GM21447 (cell line): ENCODE data around the gene GPR26.
"Not testable (repeated sequence)": the region's sequence is repeated elsewhere in the genome, so short reads cannot be mapped to it uniquely, and the experiment has no call there.

Source experiments
- ATAC-seq: cut with Tn5 transposase; IDR thresholded peaks from one replicate; pipeline ENCODE4 v1.9.1; 2021; ENCODE audit not compliant: unreplicated experiment

The GPR26 gene

GRCh38 chr10:123704076-123704475 is 37.9 kb downstream of the GPR26 start:
- ATAC-seq, result no peak

- ATAC-seq, result no peak
Measured at GRCh38 chr10:123704812-123705211, 38.7 kb downstream of the GPR26 start.

DNA sequence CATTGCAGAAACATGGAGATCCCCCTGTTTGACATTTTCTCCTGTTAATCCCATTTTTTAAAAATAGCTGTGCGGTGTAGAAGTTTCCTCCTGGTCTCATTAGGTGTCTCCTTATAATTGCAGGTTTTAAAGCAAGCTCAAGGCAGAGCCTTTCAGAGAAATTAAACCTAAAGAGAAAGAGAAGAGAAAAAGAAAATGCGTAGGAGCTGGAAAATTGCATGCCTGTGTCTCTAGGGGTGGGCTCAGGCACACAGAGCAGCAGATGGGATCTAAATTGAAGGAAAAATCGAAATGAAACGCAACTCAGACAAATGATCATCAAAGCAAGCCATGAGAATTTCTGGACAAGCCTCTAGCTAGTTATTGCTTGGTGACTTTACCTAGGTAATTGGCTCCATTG is 40.1 kb downstream of the GPR26 start:
- ATAC-seq, result no peak

DNA sequence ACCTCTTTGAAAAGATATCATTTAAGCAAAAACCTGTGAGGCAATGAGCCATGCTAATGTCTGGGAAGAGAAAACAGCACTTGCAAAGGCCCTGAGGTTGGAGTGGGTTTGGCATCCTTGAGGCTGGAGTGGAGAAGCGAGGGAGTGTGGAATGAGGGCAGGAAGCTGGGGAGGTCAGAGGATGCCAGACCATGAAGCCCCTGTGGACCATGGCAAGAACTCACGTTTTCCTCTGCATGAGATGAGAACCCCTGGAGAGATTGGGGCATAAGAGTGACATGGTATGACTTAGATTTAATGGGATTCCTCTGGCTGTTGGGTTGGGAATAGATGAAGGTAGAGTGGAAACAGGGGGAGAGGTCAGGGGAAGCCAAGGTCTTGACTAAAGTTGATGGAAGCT is 49.4 kb downstream of the GPR26 start:
- no peak for ATAC-seq

DNA sequence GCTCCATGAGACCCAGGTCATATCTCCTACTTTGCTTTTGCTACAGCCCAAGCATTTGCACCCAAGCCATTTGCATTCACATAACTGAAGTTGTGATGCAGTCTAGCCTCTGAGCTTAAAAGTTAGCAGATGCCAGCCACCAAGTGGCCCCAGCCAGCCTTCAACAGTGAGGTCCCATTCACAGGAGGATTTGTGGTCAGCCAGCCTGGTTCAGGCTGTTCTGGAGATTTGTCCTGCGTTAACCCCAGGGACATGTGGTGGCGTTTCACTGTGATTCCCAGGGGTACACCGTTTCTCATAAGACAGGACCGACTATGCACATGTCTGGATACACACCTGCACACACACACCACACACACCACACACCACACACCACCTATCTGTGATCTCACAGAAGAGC is 51.2 kb downstream of the GPR26 start:
- no peak for ATAC-seq

- no peak for ATAC-seq
Measured at GRCh38 chr10:123718544-123719060, 52.4 kb downstream of the GPR26 start.

- ATAC-seq, result no peak
Measured at GRCh38 chr10:123720536-123720935, 54.4 kb downstream of the GPR26 start.

- no peak for ATAC-seq
Measured at GRCh38 chr10:123721441-123722049, 55.4 kb downstream of the GPR26 start.

DNA sequence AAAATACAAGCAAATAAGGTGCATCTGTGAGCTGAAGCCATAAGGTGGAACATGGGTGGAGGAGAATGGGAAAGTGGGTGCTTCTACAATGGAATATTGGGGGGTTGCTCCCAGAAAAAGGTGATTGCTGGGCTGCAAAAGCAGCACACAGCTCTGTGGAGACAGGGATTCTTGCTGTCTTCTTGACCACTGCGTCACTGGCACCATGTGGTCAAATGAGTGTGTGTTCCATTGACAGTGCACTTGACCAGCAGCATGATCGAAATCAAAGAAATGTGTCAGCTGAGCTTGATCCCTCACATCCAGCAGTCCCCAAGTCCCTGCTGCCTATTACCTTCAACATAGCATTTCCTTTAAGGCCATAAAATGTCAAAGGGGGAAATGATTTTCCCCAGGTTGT is 56.2 kb downstream of the GPR26 start:
- no peak for ATAC-seq

- ATAC-seq, result no peak
Measured at GRCh38 chr10:123724747-123725146, 58.6 kb downstream of the GPR26 start.

DNA sequence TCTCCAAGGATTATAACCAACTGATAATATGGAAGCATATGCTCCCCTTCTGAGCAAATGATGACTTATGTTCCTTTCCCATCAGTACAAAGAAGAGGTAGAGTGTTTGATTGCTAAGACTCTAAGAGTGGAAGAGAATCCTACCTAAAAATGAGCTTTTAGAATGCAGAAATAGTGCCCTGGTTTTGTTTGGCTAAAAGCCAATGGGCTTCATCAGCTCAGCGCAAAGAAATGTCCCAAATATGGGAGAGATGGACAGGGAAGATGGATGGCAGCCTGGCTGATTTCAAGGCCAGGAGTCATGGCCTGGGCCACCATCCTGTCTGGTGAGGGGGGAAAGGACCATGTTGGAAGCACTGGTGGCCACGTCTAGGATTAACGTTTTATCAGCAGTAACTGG is 60.2 kb downstream of the GPR26 start:
- ATAC-seq, result no peak

- ATAC-seq, result no peak
Measured at GRCh38 chr10:123726836-123727235, 60.7 kb downstream of the GPR26 start.

DNA sequence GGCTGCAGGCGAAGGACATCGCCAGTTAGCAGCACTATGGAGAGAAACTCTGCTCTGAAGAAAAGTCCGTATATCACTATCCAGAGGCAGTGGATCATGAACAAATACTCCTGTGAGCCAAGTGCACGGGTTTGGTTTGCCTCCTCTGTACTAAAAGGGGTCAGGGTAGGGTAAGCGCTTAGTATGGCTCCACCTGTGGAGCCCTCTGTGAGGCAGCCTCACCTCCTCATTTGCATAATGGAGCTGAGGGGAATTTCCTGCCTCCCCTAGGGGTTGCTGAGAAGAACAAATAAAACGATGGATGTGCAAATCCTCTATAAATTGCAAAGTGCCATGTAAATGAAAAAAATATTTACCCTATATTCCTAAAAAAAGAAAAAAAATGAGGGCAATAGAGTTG is 63.4 kb downstream of the GPR26 start:
- ATAC-seq, result no peak

DNA sequence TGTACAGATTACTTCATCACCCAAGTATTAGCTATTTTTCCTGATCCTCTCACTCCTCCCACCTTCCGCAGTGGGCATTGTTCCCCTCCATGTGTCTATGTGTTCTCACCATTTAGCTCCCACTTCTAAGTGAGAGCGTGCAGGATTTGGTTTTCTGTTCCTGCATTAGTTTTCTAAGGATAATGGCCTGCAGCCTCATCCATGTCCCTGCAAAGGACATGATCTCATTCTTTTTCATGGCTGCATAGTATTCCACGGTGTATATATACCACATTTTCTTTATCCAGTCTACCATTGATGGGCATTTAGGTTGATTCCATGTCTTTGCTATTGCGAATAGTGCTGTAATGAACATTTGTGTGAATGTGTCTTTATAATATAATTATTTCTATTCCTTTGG is 70.8 kb downstream of the GPR26 start:
- not testable (repeated sequence) for ATAC-seq

GRCh38 chr10:123741146-123741545 is 75.0 kb downstream of the GPR26 start:
- ATAC-seq, result no peak

DNA sequence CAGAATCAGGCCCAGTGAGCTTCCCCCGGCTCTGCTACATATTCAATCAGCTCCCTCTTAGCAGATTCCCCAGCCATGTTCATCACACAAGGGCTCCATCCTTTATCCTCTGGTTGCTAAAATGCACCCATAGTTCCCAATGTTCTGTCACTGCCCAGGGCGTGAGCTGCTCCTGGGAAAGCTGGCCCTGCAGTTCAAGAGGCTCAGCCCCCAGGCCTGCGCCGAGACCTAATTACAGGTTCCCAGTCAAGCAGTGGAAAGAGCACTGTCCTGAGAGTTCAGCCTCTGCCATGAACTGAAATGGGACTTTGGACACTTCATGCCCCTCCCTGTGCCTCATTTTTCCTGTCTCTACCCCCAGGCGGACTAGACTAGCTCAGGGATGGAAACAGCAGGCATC is 75.6 kb downstream of the GPR26 start:
- ATAC-seq, result no peak

GRCh38 chr10:123742751-123743440 is 76.7 kb downstream of the GPR26 start:
- ATAC-seq, result no peak

GRCh38 chr10:123743441-123744223 is 77.5 kb downstream of the GPR26 start:
- no peak for ATAC-seq

DNA sequence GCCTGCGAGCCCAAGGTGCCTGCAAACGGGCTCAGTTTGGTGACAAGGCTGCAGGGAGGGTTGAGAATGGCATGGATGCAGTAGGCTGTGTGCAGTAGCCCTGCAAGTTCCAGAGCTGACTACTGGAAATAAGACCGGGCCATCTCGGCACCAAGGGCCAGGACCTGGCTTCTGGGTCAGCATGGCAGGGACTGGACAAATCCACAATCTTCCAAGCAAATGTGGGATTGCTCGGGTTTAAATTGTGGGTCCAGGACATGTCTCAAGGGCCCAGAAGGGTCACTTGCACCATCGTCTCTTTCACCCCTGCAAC is 78.0 kb downstream of the GPR26 start:
- no peak for ATAC-seq
